HG03039 (cell line): ENCODE results near the gene MAB21L2.
"Not testable (repeated sequence)": the region's sequence is repeated elsewhere in the genome, so short reads cannot be mapped to it uniquely, and the experiment has no call there.

Source experiments
- ATAC-seq: cut with Tn5 transposase; IDR thresholded peaks from one replicate; pipeline ENCODE4 v1.9.1; 2021; ENCODE audit warnings: mild to moderate bottlenecking, moderate library complexity; ENCODE audit not compliant: unreplicated experiment

The MAB21L2 gene

GRCh38 chr4:150582146-150582872, at the start of gene MAB21L2:
Gene MAB21L2 (plus strand): TSS chr4:150582151. CDS start chr4:150583030, 879 bp downstream.
- ATAC-seq: no peak

DNA sequence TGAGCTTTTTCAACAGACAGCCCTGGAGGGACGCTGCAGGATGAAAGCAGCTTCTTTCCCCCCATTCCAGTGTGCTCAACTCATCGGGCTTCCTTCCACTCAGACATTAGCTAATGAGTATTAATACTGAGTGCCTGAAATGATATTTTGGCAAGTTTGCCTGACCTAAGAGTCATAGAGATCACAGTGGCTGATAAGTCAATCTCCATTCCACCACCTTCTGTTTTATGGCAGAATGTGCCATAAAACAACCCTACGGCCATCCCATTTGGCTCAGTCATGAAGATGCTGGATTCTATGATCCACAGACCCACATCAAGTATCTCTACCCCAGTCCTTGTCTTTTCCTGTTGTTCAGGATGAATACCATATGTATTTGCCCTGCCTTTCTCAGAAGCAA, 48.3 kb upstream of the MAB21L2 start:
- no peak for ATAC-seq

- no peak for ATAC-seq
These were observed 47.1 kb upstream of the MAB21L2 start for GRCh38 chr4:150534818-150535217.

- ATAC-seq: not testable (repeated sequence)
These were observed 44.0 kb upstream of the MAB21L2 start for GRCh38 chr4:150537911-150538310.

- no peak for ATAC-seq
These were observed 41.4 kb upstream of the MAB21L2 start for GRCh38 chr4:150540536-150540935.

GRCh38 chr4:150540959-150541360, 41.0 kb upstream of the MAB21L2 start:
- ATAC-seq: no peak

- ATAC-seq: no peak
These were observed 40.3 kb upstream of the MAB21L2 start for GRCh38 chr4:150541681-150542080.

- ATAC-seq: no peak
These were observed 38.9 kb upstream of the MAB21L2 start for GRCh38 chr4:150543042-150543441.

- no peak for ATAC-seq
These were observed 35.7 kb upstream of the MAB21L2 start for GRCh38 chr4:150546286-150546685.

GRCh38 chr4:150547154-150547838, 34.7 kb upstream of the MAB21L2 start:
- ATAC-seq: no peak

GRCh38 chr4:150557811-150558210, 24.1 kb upstream of the MAB21L2 start:
- not testable (repeated sequence) for ATAC-seq

DNA sequence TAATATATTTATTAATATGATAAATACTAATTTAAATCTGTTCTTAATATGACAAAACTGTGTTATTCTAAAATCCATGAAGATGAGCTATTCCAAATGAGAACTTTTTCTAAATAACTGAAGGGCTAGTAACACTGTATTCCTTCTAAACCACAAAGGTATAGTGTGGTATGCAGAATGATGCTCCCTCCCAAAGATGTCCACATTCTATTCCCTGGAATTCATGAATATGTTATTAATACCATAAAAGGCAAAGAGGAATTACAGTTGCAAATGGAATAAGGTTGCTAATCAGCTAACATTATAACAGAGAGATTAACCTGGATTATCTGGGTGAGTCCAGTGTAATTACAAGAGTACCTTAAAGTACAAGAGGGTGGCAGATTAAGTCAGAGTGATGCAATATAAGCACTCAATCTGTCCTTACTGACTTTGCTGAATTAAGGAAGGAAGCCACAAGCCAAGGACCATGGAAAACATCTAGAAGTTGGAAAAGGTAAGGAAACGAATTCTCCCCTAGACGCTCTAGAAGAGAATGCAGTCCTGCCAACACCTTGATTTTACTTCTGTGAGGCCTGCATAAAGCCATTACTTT, 20.7 kb upstream of the MAB21L2 start:
- ATAC-seq: no peak

DNA sequence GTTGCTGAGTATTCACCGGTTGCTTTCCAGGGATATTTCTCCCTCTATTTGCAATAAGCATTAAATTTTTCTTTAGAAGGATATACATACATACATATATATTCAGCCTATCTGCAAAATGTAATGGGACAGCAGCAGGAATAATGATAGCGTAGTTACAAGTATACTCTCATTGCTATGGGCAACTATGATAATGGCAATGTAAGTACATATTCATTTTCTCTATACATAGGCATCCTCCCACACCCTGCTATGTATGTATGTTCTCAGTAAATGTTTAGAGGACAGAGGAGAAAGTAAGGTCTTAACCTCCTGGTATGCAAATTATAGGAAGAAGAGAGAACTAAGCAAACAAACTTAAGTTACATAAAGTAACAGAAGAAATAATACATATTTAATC, 19.7 kb upstream of the MAB21L2 start:
- no peak for ATAC-seq

GRCh38 chr4:150562751-150563150, 19.2 kb upstream of the MAB21L2 start:
- no peak for ATAC-seq

DNA sequence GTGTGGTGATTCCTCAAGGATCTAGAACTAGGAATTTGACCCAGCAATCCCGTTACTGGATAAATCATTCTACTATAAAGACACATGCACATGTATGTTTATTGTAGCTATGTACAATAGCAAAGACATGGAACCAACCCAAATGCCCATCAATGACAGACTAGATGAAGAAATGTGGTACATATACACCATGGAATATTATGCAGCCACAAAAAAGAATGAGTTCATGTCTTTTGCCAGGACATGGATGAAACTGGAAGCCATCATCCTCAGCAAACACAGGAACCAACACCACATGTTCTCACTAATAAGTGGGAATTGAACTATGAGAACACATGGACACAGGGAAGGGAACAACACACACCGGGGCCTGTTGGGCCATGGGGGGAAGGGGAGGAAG, 17.0 kb upstream of the MAB21L2 start:
- not testable (repeated sequence) for ATAC-seq

DNA sequence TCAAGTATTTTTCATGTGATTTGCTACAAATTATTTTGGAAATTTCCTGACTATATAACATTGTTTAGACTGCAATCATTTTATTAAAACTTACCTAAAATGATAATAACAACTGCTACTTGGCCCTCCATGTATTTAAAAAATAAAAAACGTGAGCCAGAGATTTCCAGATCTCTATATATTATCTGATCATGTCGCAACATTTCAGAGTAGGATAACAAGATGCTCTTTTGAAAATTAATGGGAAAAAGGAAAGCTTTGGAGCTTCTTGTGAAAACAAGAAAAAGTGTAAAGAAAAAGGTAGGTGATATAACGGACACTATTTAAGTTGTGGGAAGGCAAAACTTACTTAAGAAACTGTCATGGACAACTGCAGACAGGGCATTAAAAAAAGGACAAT, 14.9 kb upstream of the MAB21L2 start:
- no peak for ATAC-seq

GRCh38 chr4:150569384-150569987, 12.5 kb upstream of the MAB21L2 start:
- ATAC-seq: no peak

- no peak for ATAC-seq
These were observed 11.9 kb upstream of the MAB21L2 start for GRCh38 chr4:150569998-150570535.

- no peak for ATAC-seq
These were observed 11.1 kb upstream of the MAB21L2 start for GRCh38 chr4:150570862-150571261.

DNA sequence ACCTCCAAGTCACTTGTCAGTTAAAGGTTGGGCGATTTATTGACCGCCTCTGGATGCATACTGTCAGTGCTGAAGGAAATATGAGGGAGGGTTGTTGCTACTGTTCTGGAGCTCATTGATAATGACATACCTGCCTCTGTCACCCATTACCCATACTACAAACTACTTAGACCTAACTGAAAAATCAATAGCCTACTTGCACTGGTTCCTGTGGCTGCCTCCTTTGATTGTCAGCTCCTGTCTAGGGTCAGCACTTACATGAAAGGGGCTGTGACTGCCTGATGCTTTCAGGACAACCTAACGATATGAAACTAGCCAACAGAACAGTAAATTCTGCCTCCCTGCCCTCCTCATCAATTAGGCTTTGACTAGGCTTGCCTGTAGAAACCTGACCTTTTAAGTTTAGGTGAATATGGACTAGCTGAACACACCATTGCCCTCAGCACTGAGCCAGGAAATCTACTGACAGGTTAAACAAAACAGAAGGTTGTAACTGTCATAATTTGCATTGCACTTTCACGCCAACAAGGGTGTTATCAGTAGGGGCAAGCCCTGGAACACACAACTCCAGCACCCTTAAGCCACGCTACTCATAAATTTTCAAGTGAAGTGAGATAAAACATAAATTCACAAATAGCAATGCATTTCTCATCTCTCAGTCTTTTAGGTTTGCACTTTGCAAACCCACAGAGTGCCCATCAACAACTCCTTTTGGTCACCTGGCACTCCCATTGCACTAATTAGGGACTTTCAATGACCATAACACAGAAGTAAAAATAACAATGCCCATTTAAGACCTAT, 9.0 kb upstream of the MAB21L2 start:
- ATAC-seq: no peak

DNA sequence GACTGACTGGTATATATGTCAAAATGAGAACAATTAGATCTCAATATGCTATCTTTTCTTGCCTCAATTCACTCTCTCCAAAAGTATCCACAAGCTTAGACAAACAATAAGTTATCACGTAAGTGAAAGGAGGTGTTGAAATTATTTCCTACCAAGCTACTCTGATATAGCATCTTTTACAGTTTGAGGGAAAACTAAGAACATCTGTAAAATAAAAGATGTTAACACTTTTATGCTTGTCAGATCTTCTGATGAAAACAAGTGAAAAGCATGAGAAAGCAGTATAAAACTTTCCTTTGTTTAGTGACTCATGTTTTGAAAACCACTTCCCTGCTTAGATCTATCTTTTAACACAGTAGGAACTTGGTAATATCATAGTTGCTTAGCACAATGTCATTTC, 8.4 kb upstream of the MAB21L2 start:
- no peak for ATAC-seq
